Fibroblast of pulmonary artery (primary cell): Measurements from ENCODE around the gene NFKBIE.

Experiments
- DNase-seq: peaks from one replicate; pipeline ENCODE4 v3.0.0-alpha.2; 2010; ENCODE audit warnings: low read depth
- H3K4me3 ChIP-seq: replicated peaks from 2 replicates; pipeline ENCODE4 v1.5.1; 2011; ENCODE audit warnings: low read depth, mild to moderate bottlenecking, control low read depth, low read length, moderate library complexity
- CTCF ChIP-seq: IDR thresholded peaks from 2 replicates; pipeline ENCODE4 v1.5.1; 2011; ENCODE audit warnings: mild to moderate bottlenecking, control low read depth, low read length, inconsistent platforms; ENCODE audit errors: missing control alignments

The NFKBIE gene

GRCh38 chr6:44237813-44238433 is 27.4 kb downstream of the NFKBIE start:
- H3K4me3 ChIP-seq, result peak overlapping the region; percentile 66
- TF ChIP-seq CTCF, result peak; percentile 67
- DNase-seq, result peak; percentile 60

- peak; percentile 91 for DNase-seq
- no peak for TF ChIP-seq CTCF
- H3K4me3 ChIP-seq, result peak overlapping the region; percentile 66
Observed at GRCh38 chr6:44237021-44237812, 28.1 kb downstream of the NFKBIE start.

GRCh38 chr6:44235891-44236516 is 29.3 kb downstream of the NFKBIE start:
- DNase-seq, result no peak
- no peak overlapping the region for H3K4me3 ChIP-seq
- no peak for TF ChIP-seq CTCF

- H3K4me3 ChIP-seq, result no peak overlapping the region
- DNase-seq, result no peak
Observed at GRCh38 chr6:44235269-44235668, 30.1 kb downstream of the NFKBIE start.

GRCh38 chr6:44234101-44235025 is 31.0 kb downstream of the NFKBIE start:
- TF ChIP-seq CTCF, result peak; percentile 91

More at GRCh38 chr6:44235269-44235668, 30.1 kb downstream of the NFKBIE start:
- TF ChIP-seq CTCF, result no peak

GRCh38 chr6:44233567-44234100 is 31.7 kb downstream of the NFKBIE start:
- TF ChIP-seq CTCF, result no peak
- no peak for DNase-seq
- no peak overlapping the region for H3K4me3 ChIP-seq

More at GRCh38 chr6:44234101-44235025, 31.0 kb downstream of the NFKBIE start:
- DNase-seq, result peak; percentile 84
- no peak overlapping the region for H3K4me3 ChIP-seq
